Panc1 (cell line): ENCODE results near the gene SHROOM2. TPM values are rescaled to one million over a fixed set of nuclear protein-coding genes. Genes with fewer than 3 reads are reported as not detected.

Experiments used
- ATAC-seq: fragments of 200-7000 bp; cut with Tn5 transposase; 2 replicates; pipeline ENCODE4 v1.9.1; 2020; ENCODE audit warnings: mild to moderate bottlenecking, moderate library complexity
- BruUV-seq: library from RNA; stranded (reverse); fragments of 400-500 nt; replicated peaks from 2 replicates; lab custom pipeline; 2021; lab: Mats Ljungman, UMichigan
- CTCF ChIA-PET: fragments of 300-600 bp; sonication (Branson Sonifier 250); formaldehyde crosslinking; loops from one replicate; lab custom pipeline; 2022; ENCODE audit warnings: antibody characterized with exemption; lab: Charles Lee
- POLR2A ChIA-PET: fragments of 300-600 bp; sonication (Branson Sonifier 250); formaldehyde crosslinking; loops from one replicate; lab custom pipeline; 2022; ENCODE audit warnings: antibody characterized with exemption; lab: Charles Lee
- DNase-seq: peaks from one replicate; pipeline ENCODE4 v3.0.0-alpha.2; 2010; ENCODE audit warnings: low read depth, low spot score
- H3K27ac ChIP-seq: 2 replicates; pipeline ENCODE4 v1.5.1; 2011; ENCODE audit warnings: mild to moderate bottlenecking, low read length, inconsistent platforms
- H3K27me3 ChIP-seq: fragments of 200-500 bp; sonication (Bioruptor generic); 2 replicates; pipeline ENCODE4 v1.6.0; 2014; ENCODE audit warnings: low read length, inconsistent platforms; ENCODE audit not compliant: control insufficient read depth, insufficient read depth
- H3K36me3 ChIP-seq: fragments of 200-500 bp; sonication (Bioruptor generic); 2 replicates; pipeline ENCODE4 v1.5.1; 2014; ENCODE audit warnings: inconsistent platforms, mild to moderate bottlenecking, low read length, moderate library complexity; ENCODE audit not compliant: control insufficient read depth, insufficient read depth
- H3K4me1 ChIP-seq: 2 replicates; pipeline ENCODE4 v1.5.1; 2011; ENCODE audit warnings: inconsistent platforms, mild to moderate bottlenecking, low read length, moderate library complexity; ENCODE audit not compliant: control insufficient read depth, insufficient read depth
- H3K4me3 ChIP-seq, 2 experiments: 2 replicates each; pipeline ENCODE4 v1.5.1; 2011 to 2012; ENCODE audit warnings: low read depth in 2 of 2, low read length in 2 of 2, mild to moderate bottlenecking in 2 of 2, inconsistent platforms in 1 of 2, moderate library complexity in 1 of 2
- H3K9me3 ChIP-seq: fragments of 200-500 bp; sonication (Bioruptor generic); 2 replicates; pipeline ENCODE4 v1.5.1; 2014; ENCODE audit warnings: low read depth, mild to moderate bottlenecking, inconsistent platforms, low read length, moderate library complexity; ENCODE audit not compliant: control insufficient read depth, insufficient read depth
- CTCF ChIP-seq: fragments of 450-650 bp; IDR thresholded peaks from 2 replicates; pipeline ENCODE4 v1.5.1; 2017; ENCODE audit warnings: mild to moderate bottlenecking
- POLR2AphosphoS5 ChIP-seq: IDR thresholded peaks from 2 replicates; pipeline ENCODE4 v1.6.1; 2012; ENCODE audit warnings: mild to moderate bottlenecking, low read depth, low read length, moderate library complexity
- SIN3A ChIP-seq: IDR thresholded peaks from 2 replicates; pipeline ENCODE4 v1.6.1; 2012; ENCODE audit warnings: low read depth, mild to moderate bottlenecking, low read length, moderate library complexity, borderline replicate concordance; ENCODE audit not compliant: insufficient read depth
- TCF7L2 ChIP-seq: IDR thresholded peaks from 2 replicates; pipeline ENCODE4 v1.6.1; 2011; ENCODE audit warnings: mild to moderate bottlenecking, low read depth, low read length, inconsistent platforms
- in situ Hi-C: cut with HindIII; loops from 2 replicates; pipeline ENCODE4 v1.10.0; 2016; ENCODE audit warnings: low sequenced_read_pairs, low pct_unique_long_range_greater_than_20kb
- intact Hi-C: fragments of 100-400 bp; cut with micrococcal nuclease; formaldehyde crosslinking; loops from one replicate; pipeline ENCODE4 v1.10.0; 2022; ENCODE audit not compliant: unreplicated experiment
- total RNA-seq: library from RNA; stranded (reverse); gene quantifications from one replicate; pipeline ENCODE4 v1.2.1, GENCODE V29; 2021; ENCODE audit not compliant: unreplicated experiment
- TF ChIP-seq, protein P1 (sequence below), 2 experiments: IDR thresholded peaks; 2 replicates each; pipeline ENCODE4 v1.6.1; 2011 to 2012; ENCODE audit warnings: low read depth in 2 of 2, control low read depth in 1 of 2, low read length in 1 of 2, mild to moderate bottlenecking in 1 of 2, moderate library complexity in 1 of 2; ENCODE audit not compliant: insufficient read depth in 1 of 2

SHROOM2 gene
- total RNA-seq, 1 experiment from 2014 or later = 0.72 TPM

- Histone ChIP-seq H3K9me3 (no peaks in the 10 kb centered on the region), H3K36me3 (no peaks in the 10 kb centered on the region), H3K4me1 (no peaks in the 10 kb centered on the region), H3K27ac (no peak overlapping the region), H3K27me3 (no peaks in the 10 kb centered on the region), H3K4me3 (no peak overlapping the region)
- ChIA-PET POLR2A (no interaction called here), CTCF (interaction anchor here (0.7 kb wide), 1 partner anchor 170 kb away, joined by 5 read pairs; no protein-coding TSS in a partner anchor)
- intact Hi-C loops (no loop called here), in situ Hi-C loops (no loop called here)
- ATAC-seq (no peak), DNase-seq (no peak)
- BruUV-seq = no TSS peak
- TF ChIP-seq SIN3A = no peak
- TF ChIP-seq CTCF = no peak
- TF ChIP-seq, protein P1, sequence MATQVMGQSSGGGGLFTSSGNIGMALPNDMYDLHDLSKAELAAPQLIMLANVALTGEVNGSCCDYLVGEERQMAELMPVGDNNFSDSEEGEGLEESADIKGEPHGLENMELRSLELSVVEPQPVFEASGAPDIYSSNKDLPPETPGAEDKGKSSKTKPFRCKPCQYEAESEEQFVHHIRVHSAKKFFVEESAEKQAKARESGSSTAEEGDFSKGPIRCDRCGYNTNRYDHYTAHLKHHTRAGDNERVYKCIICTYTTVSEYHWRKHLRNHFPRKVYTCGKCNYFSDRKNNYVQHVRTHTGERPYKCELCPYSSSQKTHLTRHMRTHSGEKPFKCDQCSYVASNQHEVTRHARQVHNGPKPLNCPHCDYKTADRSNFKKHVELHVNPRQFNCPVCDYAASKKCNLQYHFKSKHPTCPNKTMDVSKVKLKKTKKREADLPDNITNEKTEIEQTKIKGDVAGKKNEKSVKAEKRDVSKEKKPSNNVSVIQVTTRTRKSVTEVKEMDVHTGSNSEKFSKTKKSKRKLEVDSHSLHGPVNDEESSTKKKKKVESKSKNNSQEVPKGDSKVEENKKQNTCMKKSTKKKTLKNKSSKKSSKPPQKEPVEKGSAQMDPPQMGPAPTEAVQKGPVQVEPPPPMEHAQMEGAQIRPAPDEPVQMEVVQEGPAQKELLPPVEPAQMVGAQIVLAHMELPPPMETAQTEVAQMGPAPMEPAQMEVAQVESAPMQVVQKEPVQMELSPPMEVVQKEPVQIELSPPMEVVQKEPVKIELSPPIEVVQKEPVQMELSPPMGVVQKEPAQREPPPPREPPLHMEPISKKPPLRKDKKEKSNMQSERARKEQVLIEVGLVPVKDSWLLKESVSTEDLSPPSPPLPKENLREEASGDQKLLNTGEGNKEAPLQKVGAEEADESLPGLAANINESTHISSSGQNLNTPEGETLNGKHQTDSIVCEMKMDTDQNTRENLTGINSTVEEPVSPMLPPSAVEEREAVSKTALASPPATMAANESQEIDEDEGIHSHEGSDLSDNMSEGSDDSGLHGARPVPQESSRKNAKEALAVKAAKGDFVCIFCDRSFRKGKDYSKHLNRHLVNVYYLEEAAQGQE (IDR thresholded peaks at IDR 0.05; ENCODE audit: insufficient read depth in 1 of 2, low read depth in 2 of 2, low read length in 1 of 2) = no peak
- no peak for TF ChIP-seq TCF7L2
- TF ChIP-seq POLR2AphosphoS5 = no peak
These were observed 10.3 kb upstream of the SHROOM2 start for GRCh38 chrX:9775930-9776329.

DNA sequence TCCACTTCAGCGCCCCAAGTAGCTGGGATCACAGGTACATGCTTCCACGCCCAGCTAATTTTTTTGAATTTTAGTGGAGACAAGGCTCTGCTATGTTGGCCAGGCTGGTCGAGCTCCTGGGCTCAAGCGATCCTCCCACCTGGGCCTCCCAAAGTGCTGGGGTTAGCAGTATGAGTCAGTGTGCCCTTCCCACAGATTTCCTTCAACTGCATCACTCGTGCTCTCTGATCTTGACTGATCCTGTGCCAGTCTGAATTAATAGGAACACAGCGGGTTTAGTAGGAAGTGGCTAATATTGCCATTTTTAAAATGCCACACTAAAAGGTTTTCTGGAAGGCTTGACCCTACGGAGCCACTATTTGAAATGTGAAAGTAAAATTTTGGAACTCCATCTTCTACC is 4.3 kb upstream of the SHROOM2 start:
- no TSS peak for BruUV-seq
- Histone ChIP-seq H3K4me3 (no peak overlapping the region), H3K4me1 (no peaks in the 10 kb centered on the region), H3K27ac (no peak overlapping the region), H3K9me3 (no peaks in the 10 kb centered on the region), H3K36me3 (no peaks in the 10 kb centered on the region), H3K27me3 (no peaks in the 10 kb centered on the region; the same call in 1 of the 2 replicates)
- in situ Hi-C loops = no loop called here
- no peak for ATAC-seq
- no peak for DNase-seq
- CTCF ChIA-PET = no interaction called here
- TF ChIP-seq TCF7L2 (no peak), SIN3A (no peak), POLR2AphosphoS5 (no peak)
- TF ChIP-seq, protein P1 (IDR thresholded peaks at IDR 0.05; ENCODE audit: insufficient read depth in 1 of 2, low read depth in 2 of 2, low read length in 1 of 2) = no peak
- POLR2A ChIA-PET = no interaction called here
- intact Hi-C loops = no loop called here
